ENCODE results near the gene OR5AU1.

The OR5AU1 gene

GRCh38 chr14:21201732-21202462 lies 46.0 kb upstream of the OR5AU1 start:
- no peak overlapping the region for H3K4me3 ChIP-seq (replicated peaks in 1 of 2; ENCODE audit: low read depth in 2 of 2, low read length in 2 of 2)
- TF ChIP-seq CTCF (IDR thresholded peaks at IDR 0.05; ENCODE audit: low read depth, low read length): no peak
- no peak for DNase-seq (ENCODE audit: low read depth in 2 of 2)

DNA sequence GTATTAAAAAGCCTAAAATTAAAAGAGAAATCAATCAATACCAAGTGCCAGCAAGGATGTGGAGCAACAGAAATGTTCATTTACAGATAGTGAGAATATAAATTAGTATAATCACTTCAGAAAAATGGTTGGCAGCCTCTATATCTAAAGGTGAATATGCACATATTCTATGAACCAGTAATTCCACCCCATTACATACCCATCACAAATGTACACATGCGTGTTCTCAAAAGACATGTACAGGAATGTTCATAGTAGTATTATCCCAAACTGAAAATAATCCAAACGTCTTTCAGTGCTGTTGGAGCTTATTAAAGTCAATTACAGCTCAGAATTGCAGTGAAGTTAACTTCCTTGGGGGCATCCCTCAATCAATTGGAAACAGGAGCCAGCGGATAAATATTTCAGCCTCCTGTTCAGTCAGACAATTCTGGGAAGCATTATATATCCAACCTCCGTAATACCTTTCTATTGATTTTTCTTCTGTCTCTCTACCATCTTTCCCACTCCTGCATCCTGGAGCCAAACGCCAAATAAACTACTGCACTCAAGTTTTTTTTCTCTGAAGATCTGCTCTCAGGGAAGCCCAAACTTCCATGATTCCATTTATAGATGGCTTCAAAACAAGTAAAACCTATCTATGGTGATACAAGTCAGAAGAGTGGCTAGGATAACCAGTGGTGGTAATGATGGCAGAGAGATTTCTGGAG lies 45.0 kb upstream of the OR5AU1 start:
- no peak for DNase-seq (ENCODE audit: low read depth in 2 of 2)
- H3K4me3 ChIP-seq (replicated peaks in 1 of 2; ENCODE audit: low read depth in 2 of 2, low read length in 2 of 2): no peak overlapping the region
- TF ChIP-seq CTCF (IDR thresholded peaks at IDR 0.05; ENCODE audit: low read depth, low read length): no peak

DNA sequence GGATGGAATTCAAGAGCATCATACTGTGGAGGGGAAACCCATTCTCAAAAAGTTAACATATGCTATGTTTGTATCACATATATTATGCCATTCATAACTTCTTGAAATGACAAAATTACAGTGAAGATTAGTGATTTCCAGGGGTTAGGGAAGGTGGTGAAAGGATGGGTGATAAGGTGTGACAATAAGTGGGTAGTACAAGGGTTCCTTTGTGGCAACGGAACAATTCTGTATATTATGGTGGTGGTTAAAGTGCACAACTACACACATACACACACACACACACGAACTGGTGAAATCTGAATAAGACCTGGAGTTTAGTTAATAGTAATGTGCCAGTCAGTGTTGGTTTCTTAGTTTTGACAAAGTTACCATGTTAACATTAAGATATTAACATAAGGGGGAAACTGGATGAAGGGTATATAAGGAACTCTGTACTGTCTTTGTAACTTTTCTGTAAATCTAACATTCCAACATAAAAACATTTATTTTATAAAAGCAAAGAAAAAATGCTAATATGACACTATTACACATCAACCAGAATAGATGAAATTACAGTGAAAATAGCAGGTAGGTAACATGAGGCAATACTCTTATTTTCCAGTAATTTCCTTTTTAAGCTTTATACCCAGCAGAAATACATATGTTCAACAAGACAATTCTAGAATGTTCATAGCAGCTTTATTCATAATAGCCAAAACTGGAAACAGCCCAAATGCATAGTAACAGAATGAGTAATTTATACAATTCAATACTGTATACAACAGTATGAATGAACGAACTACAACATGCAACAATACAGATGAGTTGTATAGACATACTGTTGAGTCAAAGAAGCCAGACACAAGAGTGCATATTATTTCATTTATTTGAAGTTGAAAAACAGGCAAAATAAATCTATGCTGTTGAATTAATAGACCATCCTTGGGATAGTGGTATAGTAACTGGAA lies 44.0 kb upstream of the OR5AU1 start:
- no peak for TF ChIP-seq CTCF (IDR thresholded peaks at IDR 0.05; ENCODE audit: low read depth, low read length)
- no peak overlapping the region for H3K4me3 ChIP-seq (replicated peaks in 1 of 2; ENCODE audit: low read depth in 2 of 2, low read length in 2 of 2)
- peak in 1 of 2 donors; percentile 49 for DNase-seq (ENCODE audit: low read depth in 2 of 2)

DNA sequence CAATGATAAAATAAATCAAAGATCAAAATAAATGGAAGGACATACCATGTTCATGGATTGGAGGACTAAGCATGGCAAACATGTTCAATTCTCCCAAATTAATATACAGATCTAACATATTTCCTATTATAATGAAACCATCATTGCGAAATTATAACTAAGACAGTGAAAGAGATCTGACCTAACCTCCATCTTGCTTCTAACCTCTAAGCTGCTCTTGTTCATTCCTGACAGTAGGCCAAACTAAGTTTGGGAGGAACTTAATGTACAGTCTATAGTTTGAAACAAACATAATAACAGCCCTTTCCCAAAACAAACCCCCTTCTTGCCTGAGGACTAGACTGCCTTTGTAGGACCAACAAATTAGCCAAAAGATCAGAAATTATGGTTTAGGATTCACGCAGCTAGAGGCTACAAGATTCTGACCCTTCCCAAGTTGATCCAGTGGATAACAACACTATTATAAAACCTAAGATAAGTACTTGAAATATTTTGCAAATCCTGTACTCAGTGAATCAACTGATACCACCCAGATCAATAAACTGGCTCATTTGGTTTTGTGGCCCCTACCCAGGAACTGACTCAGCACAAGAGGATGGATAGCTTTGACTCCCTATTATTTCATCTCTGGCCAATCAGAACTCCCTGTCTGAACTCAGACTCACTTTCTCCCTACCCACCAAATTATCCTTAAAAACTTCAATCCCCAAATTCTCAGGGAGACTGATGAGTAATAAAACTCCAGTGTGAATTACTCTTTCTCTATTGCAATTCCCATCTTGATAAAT lies 41.7 kb upstream of the OR5AU1 start:
- TF ChIP-seq CTCF (IDR thresholded peaks at IDR 0.05; ENCODE audit: low read depth, low read length): no peak
- DNase-seq (ENCODE audit: low read depth in 2 of 2): peak in 1 of 2 donors; percentile 39
- no peak overlapping the region for H3K4me3 ChIP-seq (replicated peaks in 1 of 2; ENCODE audit: low read depth in 2 of 2, low read length in 2 of 2)

GRCh38 chr14:21194597-21194996 lies 38.7 kb upstream of the OR5AU1 start:
- no peak overlapping the region for H3K4me3 ChIP-seq (replicated peaks in 1 of 2; ENCODE audit: low read depth in 2 of 2, low read length in 2 of 2)
- no peak for TF ChIP-seq CTCF (IDR thresholded peaks at IDR 0.05; ENCODE audit: low read depth, low read length)
- DNase-seq (ENCODE audit: low read depth in 2 of 2): no peak
